Kidney epithelial cell (primary cell): ENCODE measurements around the gene CCN6. TPM values are rescaled to one million over a fixed set of nuclear protein-coding genes. Genes with fewer than 3 reads are reported as not detected.
A peak's percentile ranks its signal among the peaks of the same experiment; 100 is the strongest.

Experiments
- DNase-seq: peaks from one replicate; pipeline ENCODE4 v3.0.0-alpha.2; 2010; ENCODE audit warnings: low read depth
- H3K27me3 ChIP-seq: 2 replicates; pipeline ENCODE4 v1.6.0; 2011; ENCODE audit warnings: low read length; ENCODE audit not compliant: control insufficient read depth, insufficient read depth
- H3K36me3 ChIP-seq: 2 replicates; pipeline ENCODE4 v1.5.1; 2011; ENCODE audit warnings: low read length; ENCODE audit not compliant: control insufficient read depth, insufficient read depth
- H3K4me3 ChIP-seq: 2 replicates; pipeline ENCODE4 v1.5.1; 2011; ENCODE audit warnings: low read depth, mild to moderate bottlenecking, control low read depth, low read length
- CTCF ChIP-seq: IDR thresholded peaks from 2 replicates; pipeline ENCODE4 v1.5.1; 2011; ENCODE audit warnings: mild to moderate bottlenecking, moderate library complexity, low read length, control low read depth, inconsistent platforms; ENCODE audit not compliant: insufficient read depth, poor library complexity, severe bottlenecking
- total RNA-seq: library from RNA; depleted of rRNA; stranded (reverse); fragments of >200 nt; gene quantifications from 2 replicates; pipeline ENCODE4 v1.2.3, GENCODE V29; 2015

CCN6 gene
- total RNA-seq, 1 donor from 2014 or later = 1.5 TPM

- no peak for TF ChIP-seq CTCF
These were observed 55.4 kb downstream of the CCN6 start for GRCh38 chr6:112109262-112109661.

GRCh38 chr6:112113431-112113830 lies 59.5 kb downstream of the CCN6 start:
- DNase-seq = no peak
- Histone ChIP-seq H3K4me3 (no peak overlapping the region), H3K27me3 (no peaks in the 10 kb centered on the region), H3K36me3 (no peaks in the 10 kb centered on the region)
- no peak for TF ChIP-seq CTCF

More at GRCh38 chr6:112109262-112109661, 55.4 kb downstream of the CCN6 start:
- DNase-seq = no peak
- H3K36me3 ChIP-seq = no peaks in the 10 kb centered on the region
- H3K4me3 ChIP-seq = no peak overlapping the region
- no peaks in the 10 kb centered on the region for H3K27me3 ChIP-seq

- H3K27me3 ChIP-seq = no peaks in the 10 kb centered on the region
- DNase-seq = no peak
- TF ChIP-seq CTCF = no peak
- no peak overlapping the region for H3K4me3 ChIP-seq
- no peaks in the 10 kb centered on the region for H3K36me3 ChIP-seq
These were observed 60.0 kb downstream of the CCN6 start for GRCh38 chr6:112113918-112114317.

GRCh38 chr6:112114577-112115223 lies 60.8 kb downstream of the CCN6 start:
- no peak for DNase-seq
- Histone ChIP-seq H3K27me3 (no peaks in the 10 kb centered on the region), H3K36me3 (no peaks in the 10 kb centered on the region), H3K4me3 (no peak overlapping the region)
- no peak for TF ChIP-seq CTCF

GRCh38 chr6:112116221-112116620 lies 62.3 kb downstream of the CCN6 start:
- H3K27me3 ChIP-seq = no peaks in the 10 kb centered on the region
- TF ChIP-seq CTCF = no peak
- H3K4me3 ChIP-seq = no peak overlapping the region
- DNase-seq = no peak
- no peaks in the 10 kb centered on the region for H3K36me3 ChIP-seq

- Histone ChIP-seq H3K4me3 (no peak overlapping the region), H3K27me3 (no peaks in the 10 kb centered on the region), H3K36me3 (no peaks in the 10 kb centered on the region)
- DNase-seq = peak; percentile 23
- TF ChIP-seq CTCF = no peak
These were observed 63.6 kb downstream of the CCN6 start for GRCh38 chr6:112117554-112117953.
